Measurements from ENCODE around the gene ACSF2. TPM values are rescaled to one million over a fixed set of nuclear protein-coding genes. Genes with fewer than 3 reads are reported as not detected.

Gene ACSF2
- total RNA-seq, 1 experiment from 2014 or later = 17.2 TPM

- H3K9me3 ChIP-seq (ENCODE audit: control insufficient read depth, insufficient read depth, low read depth, low read length) = no peaks in the 10 kb centered on the region
- no peak overlapping the region for H3K27ac ChIP-seq (ENCODE audit: low read length)
- no peaks in the 10 kb centered on the region for H3K36me3 ChIP-seq (ENCODE audit: control insufficient read depth, insufficient read depth, low read length)
- no TSS peak for BruUV-seq (replicated peaks)
- no peak overlapping the region for H3K4me3 ChIP-seq (ENCODE audit: low read depth in 2 of 2, low read length in 2 of 2)
- H3K4me1 ChIP-seq (ENCODE audit: control insufficient read depth, insufficient read depth, low read length) = no peaks in the 10 kb centered on the region; the same call in 1 of the 2 replicates
- H3K27me3 ChIP-seq (ENCODE audit: control insufficient read depth, insufficient read depth, low read length) = no peaks in the 10 kb centered on the region
- intact Hi-C loops (cut with micrococcal nuclease; ENCODE audit: unreplicated experiment) (no loop called here), in situ Hi-C loops (cut with HindIII; ENCODE audit: low pct_unique_long_range_greater_than_20kb, low sequenced_read_pairs) (no loop called here)
- no peak for TF ChIP-seq TCF7L2 (IDR thresholded peaks at IDR 0.05; ENCODE audit: low read depth, low read length)
- no peak for TF ChIP-seq SIN3A (IDR thresholded peaks at IDR 0.05; ENCODE audit: borderline replicate concordance, insufficient read depth, low read depth, low read length)
- ChIA-PET CTCF (no interaction called here), POLR2A (no interaction called here)
- no peak for ATAC-seq
- DNase-seq (ENCODE audit: low read depth, low spot score) = no peak
These were observed 43.8 kb downstream of the ACSF2 start for GRCh38 chr17:50469671-50470305.

- intact Hi-C loops (cut with micrococcal nuclease; ENCODE audit: unreplicated experiment) = no loop called here
- no peak for TF ChIP-seq TCF7L2 (IDR thresholded peaks at IDR 0.05; ENCODE audit: low read depth, low read length)
- no peak for TF ChIP-seq CTCF (IDR thresholded peaks at IDR 0.05)
- no peak for TF ChIP-seq REST (IDR thresholded peaks at IDR 0.05; ENCODE audit: insufficient read depth in 1 of 2, low read depth in 2 of 2, low read length in 1 of 2)
- TF ChIP-seq SIN3A (IDR thresholded peaks at IDR 0.05; ENCODE audit: borderline replicate concordance, insufficient read depth, low read depth, low read length) = no peak
- TF ChIP-seq POLR2AphosphoS5 (IDR thresholded peaks at IDR 0.05; ENCODE audit: low read depth, low read length) = no peak
- CTCF ChIA-PET = no interaction called here
- in situ Hi-C loops (cut with HindIII; ENCODE audit: low pct_unique_long_range_greater_than_20kb, low sequenced_read_pairs) = no loop called here
- DNase-seq (ENCODE audit: low read depth, low spot score) (no peak), ATAC-seq (no peak)
- Histone ChIP-seq H3K4me1 (ENCODE audit: control insufficient read depth, insufficient read depth, low read length) (no peaks in the 10 kb centered on the region; the same call in 1 of the 2 replicates), H3K4me3 (ENCODE audit: low read depth in 2 of 2, low read length in 2 of 2) (no peak overlapping the region), H3K36me3 (ENCODE audit: control insufficient read depth, insufficient read depth, low read length) (no peaks in the 10 kb centered on the region), H3K9me3 (ENCODE audit: control insufficient read depth, insufficient read depth, low read depth, low read length) (no peaks in the 10 kb centered on the region), H3K27ac (ENCODE audit: low read length) (no peak overlapping the region), H3K27me3 (ENCODE audit: control insufficient read depth, insufficient read depth, low read length) (no peaks in the 10 kb centered on the region)
- BruUV-seq (replicated peaks) = no TSS peak
- POLR2A ChIA-PET = no interaction called here
These were observed 44.4 kb downstream of the ACSF2 start for GRCh38 chr17:50470426-50470825.

Data from Panc1 (cell line).